GM10248 (cell line): ENCODE measurements around the gene OSBPL8.

Experiments
- CTCF ChIA-PET: fragments of 300-600 bp; sonication (Branson Sonifier 250); formaldehyde crosslinking; extraction: SDS; loops from one replicate; lab custom pipeline; 2021; ENCODE audit warnings: antibody characterized with exemption; lab: Yijun Ruan, JAX
- POLR2A ChIA-PET: fragments of 350-650 bp; sonication (Branson Sonifier 250); formaldehyde crosslinking; extraction: SDS; loops from one replicate; lab custom pipeline; 2020; ENCODE audit warnings: antibody characterized with exemption; lab: Yijun Ruan, JAX
- DNase-seq: peaks from one replicate; pipeline ENCODE4 v3.0.0; 2012; ENCODE audit errors: extremely low spot score
- TF ChIP-seq, protein P1 (sequence below): IDR thresholded peaks from 2 replicates; pipeline ENCODE4 v1.5.1; 2012; ENCODE audit warnings: mild to moderate bottlenecking, low read depth; ENCODE audit errors: extremely low read depth, missing control alignments, control extremely low read depth

Gene OSBPL8

DNA sequence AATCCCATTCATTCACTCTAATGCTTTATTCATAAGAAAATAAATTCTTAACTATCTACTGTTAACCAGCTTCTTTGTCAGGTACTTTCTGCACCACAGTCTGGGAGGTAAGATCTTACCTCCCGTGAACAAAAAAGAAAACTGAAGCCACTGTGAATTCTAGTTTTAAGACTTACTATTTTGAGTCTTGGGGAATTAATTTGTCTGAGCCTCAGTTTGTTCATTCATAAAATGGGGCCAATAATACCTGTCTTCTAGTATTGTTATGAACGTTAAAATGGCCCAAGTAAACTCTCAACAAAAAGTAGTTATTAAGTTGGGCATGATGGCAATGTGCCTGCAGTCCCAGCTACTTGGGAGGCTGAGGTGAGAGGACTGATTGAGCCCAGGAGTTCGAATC, 151.9 kb downstream of the OSBPL8 start:
- TF ChIP-seq, protein P1, sequence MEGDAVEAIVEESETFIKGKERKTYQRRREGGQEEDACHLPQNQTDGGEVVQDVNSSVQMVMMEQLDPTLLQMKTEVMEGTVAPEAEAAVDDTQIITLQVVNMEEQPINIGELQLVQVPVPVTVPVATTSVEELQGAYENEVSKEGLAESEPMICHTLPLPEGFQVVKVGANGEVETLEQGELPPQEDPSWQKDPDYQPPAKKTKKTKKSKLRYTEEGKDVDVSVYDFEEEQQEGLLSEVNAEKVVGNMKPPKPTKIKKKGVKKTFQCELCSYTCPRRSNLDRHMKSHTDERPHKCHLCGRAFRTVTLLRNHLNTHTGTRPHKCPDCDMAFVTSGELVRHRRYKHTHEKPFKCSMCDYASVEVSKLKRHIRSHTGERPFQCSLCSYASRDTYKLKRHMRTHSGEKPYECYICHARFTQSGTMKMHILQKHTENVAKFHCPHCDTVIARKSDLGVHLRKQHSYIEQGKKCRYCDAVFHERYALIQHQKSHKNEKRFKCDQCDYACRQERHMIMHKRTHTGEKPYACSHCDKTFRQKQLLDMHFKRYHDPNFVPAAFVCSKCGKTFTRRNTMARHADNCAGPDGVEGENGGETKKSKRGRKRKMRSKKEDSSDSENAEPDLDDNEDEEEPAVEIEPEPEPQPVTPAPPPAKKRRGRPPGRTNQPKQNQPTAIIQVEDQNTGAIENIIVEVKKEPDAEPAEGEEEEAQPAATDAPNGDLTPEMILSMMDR, result no peak
- ChIA-PET POLR2A (no interaction called here), CTCF (interaction anchor here (0.9 to 1.2 kb wide), 5 partner anchors 9 to 53 kb away, joined by 3 read pairs; no protein-coding TSS in a partner anchor)
- no peak for DNase-seq

DNA sequence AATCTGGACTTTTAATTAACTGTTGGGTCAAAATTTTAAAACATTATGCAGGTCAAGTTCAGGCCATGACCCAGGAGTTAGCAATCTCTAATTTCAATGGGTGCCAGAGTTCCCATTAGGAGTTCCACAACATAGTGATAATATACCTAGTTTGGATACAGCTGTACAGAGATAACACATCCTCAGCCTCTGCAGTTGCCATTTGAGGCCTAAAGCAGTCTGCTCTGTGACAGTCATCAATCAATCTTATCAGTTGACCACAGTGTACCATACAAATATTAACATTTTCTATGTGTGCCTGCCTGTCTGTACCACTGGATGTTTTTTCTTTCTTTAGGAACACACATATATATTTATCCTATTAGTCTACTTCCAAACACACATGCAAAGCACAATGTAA, 157.3 kb downstream of the OSBPL8 start:
- CTCF ChIA-PET, result no interaction called here
- DNase-seq, result no peak
- POLR2A ChIA-PET, result no interaction called here
- TF ChIP-seq, protein P1, result no peak

DNA sequence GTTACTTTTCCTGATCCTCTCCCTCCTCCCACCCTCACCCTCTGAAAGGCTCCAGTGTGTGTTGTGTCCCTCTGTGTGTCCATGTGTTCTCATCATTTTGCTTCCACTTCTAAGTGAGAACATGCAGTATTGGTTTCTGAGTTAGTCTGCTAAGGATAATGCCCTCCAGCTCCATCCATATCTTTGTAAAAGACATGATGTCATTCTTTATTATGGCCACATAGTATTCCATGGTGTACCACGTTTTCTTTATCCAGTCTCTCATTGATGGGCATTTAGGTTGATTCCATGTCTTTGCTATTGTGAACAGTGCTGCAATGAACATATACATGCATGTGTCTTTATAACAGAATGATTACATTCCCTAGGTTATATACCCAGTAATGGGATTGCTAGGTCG, 159.4 kb downstream of the OSBPL8 start:
- ChIA-PET CTCF (interaction anchor here (0.8 kb wide), 1 partner anchor 12 kb away, joined by 3 read pairs; no protein-coding TSS in a partner anchor), POLR2A (no interaction called here)
- TF ChIP-seq, protein P1, result no peak
- DNase-seq, result no peak

DNA sequence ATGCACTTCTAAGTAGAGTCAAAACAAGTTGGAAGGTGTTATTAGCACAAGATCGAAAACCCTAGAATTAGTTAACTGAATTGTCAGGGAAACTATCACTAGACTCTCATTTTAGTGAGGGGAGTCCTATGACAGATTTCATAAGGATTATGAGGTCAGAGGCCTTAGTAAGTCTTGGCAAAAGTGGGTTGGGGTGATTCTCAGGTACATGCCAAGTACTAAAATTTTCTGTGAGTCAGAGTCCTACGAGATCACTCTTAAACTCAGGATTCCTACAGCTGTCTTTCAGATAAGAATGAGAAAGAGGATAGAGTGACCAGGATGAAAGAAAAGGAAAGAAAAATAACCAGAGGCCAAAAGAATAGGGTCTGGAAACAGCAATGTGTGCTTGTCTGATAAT, 160.5 kb downstream of the OSBPL8 start:
- DNase-seq, result no peak
- ChIA-PET CTCF (no interaction called here), POLR2A (no interaction called here)
- TF ChIP-seq, protein P1, result no peak

DNA sequence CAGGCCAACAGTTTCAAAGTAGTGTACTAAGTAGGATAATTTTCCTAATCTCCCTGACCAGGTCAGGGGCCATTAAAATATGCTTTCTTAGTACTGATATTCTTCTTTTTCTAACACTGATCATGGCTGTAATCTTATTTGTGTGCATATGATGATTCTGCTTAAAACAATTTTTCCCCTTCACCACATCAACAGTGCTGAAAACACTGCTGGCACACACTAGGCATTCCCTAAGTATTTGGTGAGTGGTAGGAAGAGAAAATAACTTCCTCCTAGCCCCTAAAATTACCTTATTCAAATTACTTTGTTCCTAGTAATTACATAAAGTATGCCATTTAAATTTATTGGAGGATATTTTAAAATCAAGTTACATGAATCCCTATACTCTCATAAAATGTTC, 161.5 kb downstream of the OSBPL8 start:
- ChIA-PET POLR2A (no interaction called here), CTCF (interaction anchor here (0.9 kb wide), 1 partner anchor 11 kb away, joined by 3 read pairs; no protein-coding TSS in a partner anchor)
- TF ChIP-seq, protein P1, result no peak
- no peak for DNase-seq

DNA sequence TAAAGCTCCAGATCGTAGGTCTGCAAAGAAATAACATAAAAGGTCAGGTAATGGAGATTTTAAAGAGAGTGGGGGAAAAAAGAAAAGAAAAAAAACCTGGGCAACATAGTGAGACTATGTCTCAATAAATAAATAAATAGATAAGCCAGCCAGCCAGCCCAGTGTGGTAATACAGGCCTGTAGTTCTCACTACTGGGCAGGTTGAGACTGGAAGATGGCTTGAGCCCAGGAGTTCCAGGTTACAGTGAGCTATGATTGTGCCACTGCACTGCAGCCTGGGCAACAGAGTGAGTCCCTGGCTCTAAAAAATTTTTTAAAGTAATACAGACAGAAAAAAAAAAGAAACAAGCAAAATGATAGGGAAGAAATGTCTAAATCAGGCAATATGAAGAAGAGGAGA, 168.1 kb downstream of the OSBPL8 start:
- TF ChIP-seq, protein P1, result no peak
- ChIA-PET POLR2A (no interaction called here), CTCF (no interaction called here)
- no peak for DNase-seq

DNA sequence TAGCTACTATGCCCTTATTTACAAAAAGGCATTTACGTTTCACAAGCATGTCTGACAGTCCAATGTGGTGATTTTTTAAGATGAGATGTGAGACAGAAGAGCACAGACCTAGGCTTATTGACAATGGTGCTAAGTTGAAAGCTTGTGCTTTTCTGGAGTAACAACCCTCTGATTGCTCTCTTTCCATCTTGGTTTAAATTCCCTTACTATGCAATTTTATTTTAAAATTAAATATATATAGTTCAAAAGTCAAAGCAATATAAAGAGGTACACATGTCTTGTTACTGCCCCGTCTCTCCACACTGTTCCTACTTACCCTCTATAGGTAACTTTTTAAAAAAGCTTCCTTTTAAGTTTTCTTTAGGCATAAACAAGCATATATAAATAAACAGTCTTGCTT, 172.0 kb downstream of the OSBPL8 start:
- POLR2A ChIA-PET, result no interaction called here
- no peak for DNase-seq
- CTCF ChIA-PET, result interaction anchor here (0.9 kb wide), 1 partner anchor 12 kb away, joined by 4 read pairs; no protein-coding TSS in a partner anchor
- TF ChIP-seq, protein P1, result no peak
